ENCODE measurements around the gene SDCBP2.

GRCh38 chr20:1331801-1332453 lies 3.0 kb upstream of the SDCBP2 start:
- no peak for TF ChIP-seq POLR2AphosphoS5 (IDR thresholded peaks at IDR 0.05; ENCODE audit: low read depth, low read length)
- TF ChIP-seq POLR2A (IDR thresholded peaks at IDR 0.05; ENCODE audit: low read depth, low read length) = no peak
- no peak for TF ChIP-seq TAF1 (IDR thresholded peaks at IDR 0.05; ENCODE audit: low read depth, low read length)
